BJ (cell line): ENCODE data around the gene ATL2. TPM values are rescaled to one million over a fixed set of nuclear protein-coding genes. Genes with fewer than 3 reads are reported as not detected.
"Not testable (repeated sequence)": the region's sequence is repeated elsewhere in the genome, so short reads cannot be mapped to it uniquely, and the experiment has no call there.

Experiments
- CTCF ChIA-PET: fragments of 350-600 bp; formaldehyde crosslinking; extraction: SDS; loops from one replicate; lab custom pipeline; 2021; ENCODE audit warnings: antibody characterized with exemption, inconsistent platforms; lab: Yijun Ruan, JAX
- POLR2A ChIA-PET: fragments of 300-600 bp; sonication (Branson Sonifier 250); formaldehyde crosslinking; extraction: SDS; loops from one replicate; lab custom pipeline; 2021; ENCODE audit warnings: antibody characterized with exemption; lab: Charles Lee
- DNase-seq: peaks from one replicate; pipeline ENCODE4 v3.0.0-alpha.2; 2011; ENCODE audit warnings: low read depth
- H3K27me3 ChIP-seq: 2 replicates; pipeline ENCODE4 v1.6.0; 2011; ENCODE audit warnings: low read length; ENCODE audit not compliant: control insufficient read depth, insufficient read depth
- H3K36me3 ChIP-seq: 2 replicates; pipeline ENCODE4 v1.5.1; 2011; ENCODE audit warnings: low read length; ENCODE audit not compliant: control insufficient read depth, insufficient read depth
- H3K4me3 ChIP-seq: 2 replicates; pipeline ENCODE4 v1.5.1; 2011; ENCODE audit warnings: low read depth, mild to moderate bottlenecking, control low read depth, low read length
- CTCF ChIP-seq: IDR thresholded peaks from 2 replicates; pipeline ENCODE4 v1.5.1; 2011; ENCODE audit warnings: low read depth, mild to moderate bottlenecking, control low read depth, inconsistent platforms, low read length, moderate library complexity; ENCODE audit not compliant: insufficient read depth
- polyA plus RNA-seq: library from polyadenylated mRNA; depleted of rRNA; stranded (reverse); fragments of >200 nt; gene quantifications from 2 replicates; pipeline ENCODE4 v1.2.3, GENCODE V29; 2011

The ATL2 gene
- polyA plus RNA-seq, 1 experiment = 9.3 TPM

GRCh38 chr2:38327580-38327979 is 49.5 kb downstream of the ATL2 start:
- Histone ChIP-seq H3K4me3 (no peak overlapping the region), H3K36me3 (no peaks in the 10 kb centered on the region), H3K27me3 (no peaks in the 10 kb centered on the region)
- POLR2A ChIA-PET = no interaction called here
- TF ChIP-seq CTCF = no peak
- CTCF ChIA-PET = interaction anchor here (0.9 to 1.8 kb wide), 2 partner anchors 10 to 12 kb away, joined by 3 to 5 read pairs; no protein-coding TSS in a partner anchor
- no peak for DNase-seq

GRCh38 chr2:38323623-38324022 is 53.5 kb downstream of the ATL2 start:
- Histone ChIP-seq H3K27me3 (no peaks in the 10 kb centered on the region), H3K4me3 (no peak overlapping the region), H3K36me3 (no peaks in the 10 kb centered on the region)
- no peak for DNase-seq
- no peak for TF ChIP-seq CTCF
- ChIA-PET POLR2A (no interaction called here), CTCF (interaction anchor here (1.4 to 2.0 kb wide), 2 partner anchors 53 to 212 kb away, joined by 5 read pairs; partner anchors contain the start of gene ATL2)

- DNase-seq = no peak
- ChIA-PET POLR2A (no interaction called here), CTCF (interaction anchor here (1.4 to 2.0 kb wide), 2 partner anchors 55 to 213 kb away, joined by 5 read pairs; partner anchors contain the start of gene ATL2)
- Histone ChIP-seq H3K4me3 (no peak overlapping the region), H3K36me3 (no peaks in the 10 kb centered on the region), H3K27me3 (no peaks in the 10 kb centered on the region)
- no peak for TF ChIP-seq CTCF
Observed at GRCh38 chr2:38322224-38322914, 54.7 kb downstream of the ATL2 start.

- H3K27me3 ChIP-seq, H3K36me3 ChIP-seq, DNase-seq, H3K4me3 ChIP-seq: not testable (repeated sequence)
- ChIA-PET CTCF (interaction anchor here (0.6 to 1.2 kb wide), 2 partner anchors 216 to 237 kb away, joined by 3 to 4 read pairs; no protein-coding TSS in a partner anchor), POLR2A (interaction anchor here (0.6 kb wide), 1 partner anchor 13 kb away, joined by 6 read pairs; no protein-coding TSS in a partner anchor)
Observed at GRCh38 chr2:38319240-38319639, 57.8 kb downstream of the ATL2 start.

- POLR2A ChIA-PET = no interaction called here
- CTCF ChIA-PET = interaction anchor here (0.7 to 3.1 kb wide), 9 partner anchors 9 to 424 kb away, joined by 3 to 8 read pairs (median 4); no protein-coding TSS in a partner anchor
- no peak for TF ChIP-seq CTCF
- no peak for DNase-seq
- H3K27me3 ChIP-seq = no peaks in the 10 kb centered on the region
- no peaks in the 10 kb centered on the region for H3K36me3 ChIP-seq
- H3K4me3 ChIP-seq = no peak overlapping the region
Observed at GRCh38 chr2:38317725-38318124, 59.3 kb downstream of the ATL2 start.
